GM21526 (cell line): Measurements from ENCODE around the gene TBX20.

ENCODE experiments used
- ATAC-seq: cut with Tn5 transposase; IDR thresholded peaks from one replicate; pipeline ENCODE4 v1.9.1; 2021; ENCODE audit warnings: moderate library complexity; ENCODE audit not compliant: unreplicated experiment, low FRiP score

TBX20 gene, protein sequence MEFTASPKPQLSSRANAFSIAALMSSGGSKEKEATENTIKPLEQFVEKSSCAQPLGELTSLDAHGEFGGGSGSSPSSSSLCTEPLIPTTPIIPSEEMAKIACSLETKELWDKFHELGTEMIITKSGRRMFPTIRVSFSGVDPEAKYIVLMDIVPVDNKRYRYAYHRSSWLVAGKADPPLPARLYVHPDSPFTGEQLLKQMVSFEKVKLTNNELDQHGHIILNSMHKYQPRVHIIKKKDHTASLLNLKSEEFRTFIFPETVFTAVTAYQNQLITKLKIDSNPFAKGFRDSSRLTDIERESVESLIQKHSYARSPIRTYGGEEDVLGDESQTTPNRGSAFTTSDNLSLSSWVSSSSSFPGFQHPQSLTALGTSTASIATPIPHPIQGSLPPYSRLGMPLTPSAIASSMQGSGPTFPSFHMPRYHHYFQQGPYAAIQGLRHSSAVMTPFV

DNA sequence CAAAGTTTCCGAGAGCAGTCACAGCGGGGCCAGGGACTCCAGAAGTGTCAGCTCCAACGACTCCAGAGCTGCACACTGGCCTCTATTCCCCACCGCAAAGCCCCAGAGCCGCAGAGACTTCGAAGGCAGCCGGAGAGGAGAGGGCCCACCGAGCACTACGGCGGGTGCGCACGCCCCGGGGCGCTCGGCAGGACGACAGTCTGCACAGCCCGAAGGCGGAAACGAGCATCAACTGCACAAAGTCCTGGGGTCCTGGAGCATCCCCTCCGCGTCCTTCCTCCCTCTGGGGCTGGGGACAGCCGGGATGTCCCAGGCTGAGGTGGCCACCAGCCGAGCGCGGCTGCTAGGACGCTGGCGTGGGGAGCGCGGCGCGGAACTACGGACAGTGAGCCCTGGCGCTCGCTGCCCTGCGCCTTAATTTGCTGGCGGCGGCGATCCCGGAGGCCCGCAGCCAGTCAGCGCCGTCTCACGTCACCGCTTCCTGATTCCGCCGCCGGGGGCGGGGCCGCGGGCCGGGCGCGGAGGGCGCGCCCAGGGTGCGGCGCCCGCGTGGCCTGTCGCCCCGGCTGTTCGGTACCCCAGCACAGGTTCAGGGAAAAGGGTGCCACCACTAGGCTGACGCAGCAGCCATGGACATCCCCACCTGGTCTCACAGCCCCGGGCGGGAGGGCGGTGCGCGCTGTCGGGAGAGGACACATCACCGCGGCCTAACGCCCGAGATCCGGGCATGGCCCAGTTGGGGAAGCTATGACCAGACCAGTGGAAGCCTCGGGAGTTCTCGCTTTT lies at the start of gene TBX20:
TBX20 (minus strand) TSS at position 391 of the 786 bp plus-strand sequence. CDS start 480 bp downstream, outside the sequence.
- ATAC-seq: no peak

DNA sequence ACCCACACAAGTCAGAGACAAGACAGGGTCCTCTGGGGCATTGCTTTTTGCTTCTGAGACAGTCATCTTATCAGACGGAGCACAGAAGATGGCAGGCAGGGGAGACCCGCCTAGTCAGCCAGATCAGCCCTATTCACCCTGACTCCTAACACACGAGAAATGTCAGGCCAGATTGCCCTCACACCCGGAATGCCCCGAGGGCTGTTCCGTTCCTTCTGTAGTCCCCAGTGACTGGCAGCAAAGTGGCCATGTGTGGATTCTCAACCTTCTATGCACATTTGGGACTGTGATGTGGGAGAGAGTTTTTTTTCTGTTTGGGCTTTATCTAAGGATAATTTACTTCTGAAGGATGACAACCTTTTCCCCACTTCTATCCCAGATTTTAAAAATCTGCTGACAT lies 35.5 kb upstream of the TBX20 start:
- no peak for ATAC-seq

DNA sequence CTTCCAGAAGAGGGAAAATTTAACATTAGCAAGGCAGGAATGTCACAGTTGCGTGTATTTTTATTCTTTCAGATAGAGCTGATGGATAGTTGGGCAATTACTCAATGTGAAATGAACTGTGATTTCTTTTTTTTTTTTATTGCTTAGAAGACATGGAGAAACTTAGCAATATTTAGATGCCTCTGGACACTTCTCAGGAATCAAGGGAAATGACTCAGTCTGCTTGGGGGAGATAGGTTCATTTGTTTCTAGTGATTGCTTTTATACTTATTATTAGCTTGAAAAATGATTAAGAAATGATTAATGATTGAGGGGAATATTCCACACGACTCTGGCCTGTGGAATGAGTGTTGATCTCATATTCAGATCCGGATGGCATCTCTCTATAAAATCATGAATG lies 33.1 kb upstream of the TBX20 start:
- ATAC-seq: no peak

DNA sequence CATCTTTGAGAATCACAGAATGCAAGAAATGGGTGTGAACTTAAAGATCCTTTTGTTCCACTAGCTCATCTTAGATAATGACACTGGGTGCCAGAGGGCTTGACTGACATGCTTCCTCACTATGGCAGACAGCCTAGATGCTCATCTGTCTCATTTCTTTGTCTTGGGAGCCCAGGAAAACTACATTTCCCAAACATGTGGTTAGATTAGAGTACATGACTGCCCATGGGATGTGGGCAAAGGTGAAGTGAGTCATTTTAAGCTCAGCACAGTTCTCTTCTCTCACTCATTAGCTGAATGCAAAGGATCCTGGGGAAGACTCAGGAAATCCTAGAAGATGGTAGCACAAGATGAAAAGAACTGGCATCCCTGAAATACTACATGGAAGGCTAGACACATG lies 32.5 kb upstream of the TBX20 start:
- ATAC-seq: no peak

DNA sequence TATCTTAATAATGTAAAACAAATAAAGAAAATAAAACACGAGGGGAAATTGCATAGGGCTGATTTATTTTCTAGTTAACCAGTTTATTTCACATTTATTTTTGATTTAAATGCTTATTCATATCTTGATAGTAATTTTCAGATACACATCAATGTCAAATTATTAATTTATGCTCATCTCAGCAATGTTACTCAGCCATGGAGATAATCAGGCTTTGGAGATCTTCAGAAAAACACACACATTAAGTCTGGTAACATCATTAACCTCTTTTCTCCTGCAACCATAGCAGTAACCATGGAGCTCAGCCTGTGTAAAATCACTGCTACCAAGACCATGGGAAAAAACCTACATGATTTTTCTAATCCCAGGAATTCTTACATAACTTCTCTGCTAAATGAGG lies 31.9 kb upstream of the TBX20 start:
- no peak for ATAC-seq

DNA sequence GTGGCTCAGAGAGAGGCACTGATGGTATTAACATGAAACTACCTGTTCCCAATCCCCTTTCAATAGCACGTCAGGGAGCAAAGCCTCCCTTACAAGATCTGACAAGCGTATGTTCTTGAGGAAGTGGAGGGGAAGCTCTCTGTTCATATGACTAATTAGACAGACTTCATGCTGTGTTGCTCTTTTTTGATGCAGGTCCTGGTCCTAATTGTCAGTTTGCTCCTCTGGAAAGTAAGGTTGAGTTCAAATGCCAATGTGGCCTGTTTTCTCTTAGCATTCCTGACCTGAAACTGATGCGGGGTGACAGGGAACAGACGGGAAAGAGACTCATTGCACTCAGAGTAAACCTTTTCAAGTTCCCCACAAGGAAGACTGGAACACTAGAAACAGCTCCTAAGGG lies 27.0 kb upstream of the TBX20 start:
- ATAC-seq: no peak

DNA sequence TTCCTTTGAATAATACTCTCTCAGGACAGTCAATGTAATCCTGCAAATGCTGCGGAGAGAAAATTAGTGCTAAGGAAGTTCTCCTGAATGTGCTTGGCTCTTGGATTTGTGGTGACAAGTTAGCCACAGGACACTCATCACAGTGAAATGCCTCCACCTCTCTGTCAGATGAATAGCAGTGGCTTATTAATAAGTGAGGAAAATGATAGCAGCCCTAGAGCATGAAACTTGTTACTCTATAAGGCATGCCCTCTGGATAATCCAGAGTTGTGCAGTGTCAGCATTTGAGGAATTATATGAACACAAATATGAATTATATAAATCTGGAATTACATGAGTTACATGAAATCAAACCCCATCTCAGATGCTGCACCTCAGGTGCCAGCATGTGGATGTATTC lies 23.5 kb upstream of the TBX20 start:
- ATAC-seq: no peak

DNA sequence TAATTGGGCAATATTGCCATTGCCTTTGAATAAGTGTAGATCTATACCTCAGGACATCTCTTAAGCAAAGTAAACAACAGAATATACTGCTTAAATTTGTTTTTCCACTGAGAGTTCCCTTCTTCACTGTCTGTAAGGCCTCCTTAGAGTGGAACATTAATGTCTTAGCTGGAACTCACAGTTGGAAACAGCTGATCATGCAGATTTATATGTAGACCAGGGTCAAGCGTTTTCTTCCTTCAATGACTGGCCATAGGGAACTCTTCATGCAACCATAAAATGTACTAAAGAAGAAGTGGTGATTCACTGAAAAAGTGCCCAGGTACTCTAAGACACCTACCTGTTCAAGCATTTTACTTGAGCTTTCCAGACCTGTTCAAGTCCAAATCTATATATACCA lies 18.3 kb upstream of the TBX20 start:
- ATAC-seq: no peak

DNA sequence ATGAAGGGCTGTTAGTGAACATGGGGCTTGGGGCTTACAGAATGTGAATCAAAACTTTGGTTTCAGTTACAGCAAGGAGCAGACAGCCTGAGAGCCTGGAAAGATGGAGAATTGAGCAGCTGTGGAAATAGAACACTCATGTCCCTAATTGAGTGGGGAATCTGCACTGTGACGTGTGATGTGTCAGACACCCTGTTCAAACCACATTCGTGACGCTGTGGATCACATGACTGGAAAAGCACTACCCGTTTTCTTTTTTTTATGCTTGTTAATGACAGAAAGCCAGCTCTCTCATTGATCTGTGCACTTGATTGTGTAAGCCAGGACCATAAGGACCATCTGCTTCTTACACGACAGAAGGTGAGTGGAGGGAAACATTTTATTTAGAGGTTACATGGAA lies 15.1 kb upstream of the TBX20 start:
- no peak for ATAC-seq

DNA sequence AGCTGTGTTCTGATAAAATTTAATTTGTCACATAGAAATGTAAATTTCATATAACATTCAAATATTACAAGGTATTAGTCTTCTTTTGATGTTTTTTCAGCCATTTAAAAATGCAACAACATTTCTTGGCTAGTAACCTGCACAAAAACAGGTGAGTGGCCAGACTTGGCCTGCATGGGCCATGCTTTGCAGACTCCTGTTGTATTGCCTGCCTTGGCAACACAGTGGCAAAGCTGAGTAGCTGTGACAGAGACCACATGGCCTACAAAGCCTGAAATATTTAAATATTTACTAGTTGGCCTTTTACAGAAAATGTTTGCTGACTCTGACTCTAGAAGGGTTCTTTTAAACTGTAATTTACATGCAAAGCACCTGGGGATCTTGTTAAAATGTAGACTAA lies 13.5 kb upstream of the TBX20 start:
- ATAC-seq: no peak

DNA sequence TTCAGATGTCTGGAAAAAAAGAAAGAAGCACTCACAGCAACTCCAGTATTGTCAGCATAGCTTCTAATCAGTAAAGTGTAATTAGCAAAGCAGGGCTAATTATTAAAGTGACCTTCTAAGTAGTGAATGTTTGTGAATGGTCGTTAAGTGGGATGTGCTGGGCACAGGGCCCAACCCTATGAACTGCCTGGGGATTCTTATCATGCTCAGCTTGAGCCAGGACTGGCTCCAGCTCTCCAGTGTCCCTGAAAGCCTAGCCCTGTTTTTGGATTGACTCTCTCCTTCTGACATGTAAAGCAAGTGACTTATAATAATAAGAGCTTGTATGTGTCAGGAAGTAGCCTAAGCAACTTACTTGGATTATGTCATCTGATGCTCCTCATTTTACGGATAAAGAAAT lies 9.5 kb upstream of the TBX20 start:
- ATAC-seq: no peak

DNA sequence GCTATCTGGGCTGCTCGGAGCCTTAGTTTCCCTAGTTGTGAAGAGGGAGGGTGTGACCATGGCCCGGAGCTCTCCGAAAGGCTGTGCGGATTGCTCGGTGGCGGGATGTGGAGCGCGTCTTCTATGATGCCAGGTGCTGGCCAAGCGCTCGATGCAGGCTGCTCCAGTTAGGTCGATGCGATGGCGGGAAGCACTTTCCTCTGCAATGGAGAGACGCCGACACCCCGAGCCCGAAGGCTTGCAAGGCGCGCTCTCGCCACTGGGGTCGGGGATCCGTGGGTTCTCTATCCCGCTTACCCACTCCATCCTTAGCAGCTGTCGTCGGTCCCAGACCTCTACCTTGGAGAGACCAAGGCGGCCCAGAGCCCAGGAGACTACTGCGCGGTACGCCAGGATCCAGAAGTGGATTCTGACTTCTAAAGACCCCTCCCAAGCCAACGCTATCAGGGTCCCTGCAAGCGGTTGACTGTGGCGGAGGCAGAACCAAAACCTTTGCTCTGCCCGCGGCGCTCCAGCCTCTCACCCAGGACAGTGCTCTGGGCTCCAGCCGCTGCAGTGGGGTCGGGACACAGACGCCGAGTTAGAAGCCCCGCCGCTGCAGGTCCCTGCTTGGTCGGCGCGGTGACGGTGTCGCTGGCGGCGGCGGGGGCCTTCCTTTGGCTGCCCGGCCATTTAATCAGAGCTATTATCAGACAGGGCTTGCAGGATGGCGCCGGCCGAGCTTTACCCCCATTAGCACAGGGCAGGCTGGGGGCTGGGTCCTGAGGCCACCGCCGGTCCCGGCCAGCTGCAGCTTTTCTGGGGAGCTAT lies 7.8 kb upstream of the TBX20 start:
- no peak for ATAC-seq

DNA sequence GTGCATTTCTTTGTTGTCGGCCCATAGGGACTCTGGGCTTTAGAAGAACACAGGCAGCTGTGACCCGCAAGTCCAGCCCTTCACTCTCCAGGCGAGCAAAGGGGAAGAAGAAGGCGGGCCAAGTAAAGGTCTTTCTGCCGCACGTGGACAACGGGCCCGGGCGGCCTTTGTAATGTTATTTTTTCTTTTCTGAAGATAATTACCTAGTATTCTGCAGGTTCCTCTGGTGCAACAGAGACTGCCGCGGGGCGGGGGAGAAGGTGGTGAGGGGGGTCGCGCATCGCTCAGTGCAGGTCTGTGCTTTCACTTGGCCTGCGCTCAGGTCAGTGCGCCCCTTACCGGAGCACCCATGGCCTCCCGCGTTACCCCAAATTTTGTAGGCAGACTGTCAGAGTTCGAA lies 7.1 kb upstream of the TBX20 start:
- ATAC-seq: no peak

DNA sequence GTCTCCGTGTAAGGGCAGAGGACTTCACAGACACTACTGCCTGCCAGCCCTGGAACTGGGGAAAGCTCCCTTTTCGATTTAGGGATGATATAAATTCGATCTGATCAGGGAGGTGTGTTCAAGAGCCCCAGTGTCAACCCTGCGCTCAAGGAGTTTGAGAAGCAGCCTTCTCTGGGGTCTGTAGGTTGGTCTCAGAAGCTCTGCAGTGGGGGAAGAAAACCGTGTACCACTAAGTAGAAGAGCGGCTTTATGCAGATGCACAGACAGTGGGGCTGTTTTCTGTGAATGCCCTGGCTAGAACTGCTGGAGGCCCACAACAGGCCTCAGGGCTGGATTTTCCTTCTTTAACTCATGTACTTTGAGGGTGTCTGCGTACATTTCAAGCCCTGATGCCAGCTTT lies 6.3 kb upstream of the TBX20 start:
- ATAC-seq: no peak

DNA sequence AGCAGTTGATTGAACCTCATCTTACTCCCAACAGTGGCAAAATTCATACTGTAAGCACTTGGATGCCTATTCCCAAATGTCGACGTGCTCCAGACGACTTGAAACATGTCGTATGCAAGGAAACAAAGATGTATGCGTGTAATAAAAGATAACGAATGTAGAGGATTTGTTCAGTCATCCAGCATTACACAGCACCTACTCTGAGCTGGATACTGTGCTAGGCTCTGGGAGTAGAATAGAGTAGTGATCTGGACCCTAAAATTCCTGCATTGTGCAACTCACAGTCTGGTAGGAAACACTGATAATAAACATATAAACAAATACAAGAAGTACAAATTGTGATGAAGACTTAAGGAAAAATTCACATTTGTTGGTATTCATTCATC lies 5.6 kb upstream of the TBX20 start:
- no peak for ATAC-seq

DNA sequence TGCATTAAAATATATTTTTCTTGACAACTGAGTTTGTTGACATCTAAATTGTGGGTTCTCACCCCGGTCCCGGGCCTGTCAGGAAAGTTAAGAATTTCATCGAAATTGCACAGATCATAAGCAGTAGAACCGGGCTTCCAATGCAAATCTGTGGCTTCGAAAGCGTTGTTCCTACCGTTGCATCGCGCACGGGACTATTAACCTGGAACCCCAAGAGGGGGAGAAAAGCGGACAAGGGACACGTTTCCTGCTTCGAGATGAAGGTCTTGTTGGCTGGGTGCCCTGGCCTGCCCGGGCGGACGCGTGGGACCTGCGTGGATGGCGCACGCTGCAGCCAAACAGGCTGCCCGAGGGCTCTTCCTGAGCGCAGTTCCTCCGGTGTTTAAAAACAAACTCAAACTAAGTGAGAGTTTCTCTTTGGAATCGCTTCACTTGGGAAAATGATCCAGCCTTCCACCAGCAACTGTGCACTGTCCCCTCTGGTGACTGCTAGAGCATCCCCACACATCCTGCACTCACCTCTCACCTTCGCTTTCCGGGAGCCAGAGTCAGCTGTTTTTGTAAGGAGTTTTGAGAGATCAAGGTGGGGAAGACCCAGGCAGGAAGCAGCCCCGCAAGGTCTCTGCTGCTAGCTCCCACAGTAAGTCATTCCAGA lies 5.1 kb upstream of the TBX20 start:
- ATAC-seq: no peak

DNA sequence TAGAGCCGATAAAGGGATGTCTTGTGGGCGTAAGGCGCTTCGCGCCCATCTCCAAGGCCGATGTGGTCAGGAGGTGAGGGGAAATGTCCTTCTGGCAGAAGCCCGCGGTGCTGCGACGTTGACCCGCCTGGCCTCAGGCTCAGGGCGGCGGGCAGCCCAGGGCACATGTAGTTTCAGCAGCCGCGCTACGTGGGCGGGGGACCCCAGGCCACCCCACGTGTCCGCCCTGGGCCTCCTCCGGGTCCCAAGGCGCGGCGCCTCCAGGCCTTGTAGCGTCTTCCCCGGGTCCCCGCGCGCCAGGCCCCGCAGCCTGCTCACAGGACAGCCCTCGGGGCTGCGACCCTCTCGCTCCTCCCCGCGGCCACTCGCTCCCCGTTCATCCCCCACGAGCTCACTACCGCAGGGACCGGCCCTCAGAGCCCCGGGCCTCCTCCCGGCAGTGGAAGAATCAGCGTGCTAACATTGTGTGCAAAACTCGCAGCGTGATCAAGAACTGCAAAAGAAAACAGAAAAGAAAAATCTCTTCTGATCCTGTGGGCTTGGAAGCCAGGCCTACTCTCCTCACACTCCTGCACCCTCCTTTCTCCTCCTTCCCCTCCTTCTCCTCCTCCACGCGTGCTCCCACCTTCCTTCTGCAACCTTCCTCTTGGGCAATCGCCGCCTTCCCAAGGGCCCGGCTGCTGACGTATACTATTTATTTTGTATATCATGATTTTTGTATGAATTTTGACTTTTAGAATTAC lies 4.4 kb upstream of the TBX20 start:
- ATAC-seq: no peak

DNA sequence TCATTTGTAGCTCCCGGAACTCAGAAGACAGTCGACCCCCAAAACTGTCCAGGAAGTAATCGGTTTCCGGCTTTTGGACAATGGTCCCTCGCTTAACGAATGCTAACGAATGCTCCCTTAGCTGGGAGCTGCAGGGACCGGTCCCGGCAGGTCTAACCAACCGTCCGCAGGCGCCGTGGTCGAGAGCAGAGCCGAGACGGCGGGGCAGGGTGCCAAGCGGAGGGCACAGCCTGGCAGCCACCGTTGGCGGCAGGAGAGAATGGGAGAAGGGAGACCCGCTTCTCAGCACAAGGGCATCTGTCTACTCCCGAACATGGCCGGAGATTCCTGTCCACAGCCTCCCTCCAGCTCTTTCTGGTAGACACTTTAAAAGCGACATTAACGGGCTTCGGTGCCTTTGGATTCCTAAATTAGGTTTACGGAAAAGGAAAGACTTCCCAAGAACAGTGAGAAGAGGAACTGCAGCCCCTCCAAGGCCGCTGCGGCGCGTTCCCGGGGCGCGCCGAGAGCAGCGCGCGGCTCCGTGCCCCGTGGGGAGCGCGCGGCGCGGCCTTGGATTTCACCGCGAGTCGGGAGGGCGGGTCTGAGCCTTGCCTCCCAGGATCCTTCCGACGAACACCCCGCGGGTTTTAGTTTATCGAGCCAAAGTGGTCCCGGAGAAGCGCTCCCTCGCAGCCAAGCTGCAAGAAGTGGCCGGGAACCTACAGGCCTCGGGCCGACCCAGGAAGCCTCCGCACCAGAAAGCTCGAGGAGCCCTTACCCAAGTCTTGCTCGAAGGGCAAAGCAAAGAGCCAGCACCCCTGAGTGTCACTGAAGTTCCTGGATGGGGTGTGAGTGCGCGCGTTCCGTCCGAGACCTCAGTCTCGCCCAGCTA lies 3.6 kb upstream of the TBX20 start:
- ATAC-seq: no peak
